PFSK-1 (cell line): ENCODE measurements around the gene NOLC1.

Experiments used
- FOXP2 ChIP-seq: optimal IDR thresholded peaks from 2 replicates; pipeline ENCODE3; 2011; ENCODE audit warnings: borderline replicate concordance, control low read depth, inconsistent platforms; ENCODE audit not compliant: insufficient read depth; ENCODE audit errors: extremely low read length, extremely low read depth
- POLR2AphosphoS5 ChIP-seq: IDR thresholded peaks from 2 replicates; pipeline ENCODE4 v1.6.1; 2012; ENCODE audit warnings: low read depth, mild to moderate bottlenecking, control low read depth, low read length, moderate library complexity
- SIN3A ChIP-seq: IDR thresholded peaks from 2 replicates; pipeline ENCODE4 v1.6.1; 2012; ENCODE audit warnings: mild to moderate bottlenecking, low read length, moderate library complexity, borderline replicate concordance; ENCODE audit not compliant: insufficient read depth
- TAF1 ChIP-seq: IDR thresholded peaks from 2 replicates; pipeline ENCODE4 v1.6.1; 2012; ENCODE audit warnings: low read length, control low read depth, borderline replicate concordance; ENCODE audit not compliant: insufficient read depth
- TF ChIP-seq, protein P1 (sequence below), 2 experiments: IDR thresholded peaks; 2 replicates each; pipeline versions ENCODE4 v1.6.1 to v1.8.0; 2011 to 2012; ENCODE audit warnings: low read depth in 2 of 2, low read length in 2 of 2, control low read depth in 1 of 2, inconsistent platforms in 1 of 2, mild to moderate bottlenecking in 1 of 2, moderate library complexity in 1 of 2; ENCODE audit not compliant: insufficient read depth in 1 of 2

NOLC1 gene

DNA sequence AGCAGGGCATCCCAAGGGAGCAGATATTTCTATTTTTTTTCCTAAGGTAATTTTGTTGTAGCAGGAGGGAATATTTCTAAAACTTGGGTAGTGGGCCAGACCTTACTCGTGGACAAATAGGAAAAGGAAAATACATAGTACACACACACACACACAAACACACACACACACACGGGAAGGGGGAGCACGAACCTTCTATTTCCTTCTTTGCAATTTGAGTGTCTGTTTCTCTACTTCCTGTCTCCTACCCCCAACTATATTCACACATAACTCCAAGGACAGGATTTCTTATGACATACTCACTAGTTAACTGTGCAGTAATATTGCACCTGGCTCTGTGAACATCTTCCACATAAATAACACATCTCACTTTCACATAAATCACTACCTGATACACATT lies 36.4 kb upstream of the NOLC1 start:
- no peak for TF ChIP-seq SIN3A
- no peak for TF ChIP-seq FOXP2
- no peak for TF ChIP-seq POLR2AphosphoS5
- TF ChIP-seq TAF1: no peak
- TF ChIP-seq, protein P1, sequence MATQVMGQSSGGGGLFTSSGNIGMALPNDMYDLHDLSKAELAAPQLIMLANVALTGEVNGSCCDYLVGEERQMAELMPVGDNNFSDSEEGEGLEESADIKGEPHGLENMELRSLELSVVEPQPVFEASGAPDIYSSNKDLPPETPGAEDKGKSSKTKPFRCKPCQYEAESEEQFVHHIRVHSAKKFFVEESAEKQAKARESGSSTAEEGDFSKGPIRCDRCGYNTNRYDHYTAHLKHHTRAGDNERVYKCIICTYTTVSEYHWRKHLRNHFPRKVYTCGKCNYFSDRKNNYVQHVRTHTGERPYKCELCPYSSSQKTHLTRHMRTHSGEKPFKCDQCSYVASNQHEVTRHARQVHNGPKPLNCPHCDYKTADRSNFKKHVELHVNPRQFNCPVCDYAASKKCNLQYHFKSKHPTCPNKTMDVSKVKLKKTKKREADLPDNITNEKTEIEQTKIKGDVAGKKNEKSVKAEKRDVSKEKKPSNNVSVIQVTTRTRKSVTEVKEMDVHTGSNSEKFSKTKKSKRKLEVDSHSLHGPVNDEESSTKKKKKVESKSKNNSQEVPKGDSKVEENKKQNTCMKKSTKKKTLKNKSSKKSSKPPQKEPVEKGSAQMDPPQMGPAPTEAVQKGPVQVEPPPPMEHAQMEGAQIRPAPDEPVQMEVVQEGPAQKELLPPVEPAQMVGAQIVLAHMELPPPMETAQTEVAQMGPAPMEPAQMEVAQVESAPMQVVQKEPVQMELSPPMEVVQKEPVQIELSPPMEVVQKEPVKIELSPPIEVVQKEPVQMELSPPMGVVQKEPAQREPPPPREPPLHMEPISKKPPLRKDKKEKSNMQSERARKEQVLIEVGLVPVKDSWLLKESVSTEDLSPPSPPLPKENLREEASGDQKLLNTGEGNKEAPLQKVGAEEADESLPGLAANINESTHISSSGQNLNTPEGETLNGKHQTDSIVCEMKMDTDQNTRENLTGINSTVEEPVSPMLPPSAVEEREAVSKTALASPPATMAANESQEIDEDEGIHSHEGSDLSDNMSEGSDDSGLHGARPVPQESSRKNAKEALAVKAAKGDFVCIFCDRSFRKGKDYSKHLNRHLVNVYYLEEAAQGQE (IDR thresholded peaks at IDR 0.05; ENCODE audit: insufficient read depth in 1 of 2, low read depth in 2 of 2, low read length in 2 of 2): no peak

DNA sequence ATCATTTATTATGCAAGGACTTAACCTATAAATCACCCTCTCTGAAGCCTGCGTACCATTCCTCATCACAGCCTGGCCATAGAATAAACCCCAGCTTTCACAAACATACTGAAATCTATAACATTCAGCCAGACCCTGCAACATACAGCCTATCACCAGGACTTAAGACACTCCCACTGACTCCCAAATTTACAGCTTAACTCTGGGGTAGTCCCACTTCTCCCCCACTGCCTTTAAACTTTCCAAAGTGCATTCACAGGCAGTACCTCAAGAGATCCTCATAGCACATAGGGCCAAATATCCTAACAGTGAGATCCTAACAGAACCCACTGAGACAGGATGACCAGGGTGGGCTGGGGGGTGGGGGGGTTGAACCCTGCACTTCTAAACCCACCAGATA lies 35.5 kb upstream of the NOLC1 start:
- TF ChIP-seq FOXP2: no peak
- TF ChIP-seq POLR2AphosphoS5: no peak
- TF ChIP-seq TAF1: no peak
- TF ChIP-seq SIN3A: no peak
- TF ChIP-seq, protein P1 (IDR thresholded peaks at IDR 0.05; ENCODE audit: insufficient read depth in 1 of 2, low read depth in 2 of 2, low read length in 2 of 2): no peak

DNA sequence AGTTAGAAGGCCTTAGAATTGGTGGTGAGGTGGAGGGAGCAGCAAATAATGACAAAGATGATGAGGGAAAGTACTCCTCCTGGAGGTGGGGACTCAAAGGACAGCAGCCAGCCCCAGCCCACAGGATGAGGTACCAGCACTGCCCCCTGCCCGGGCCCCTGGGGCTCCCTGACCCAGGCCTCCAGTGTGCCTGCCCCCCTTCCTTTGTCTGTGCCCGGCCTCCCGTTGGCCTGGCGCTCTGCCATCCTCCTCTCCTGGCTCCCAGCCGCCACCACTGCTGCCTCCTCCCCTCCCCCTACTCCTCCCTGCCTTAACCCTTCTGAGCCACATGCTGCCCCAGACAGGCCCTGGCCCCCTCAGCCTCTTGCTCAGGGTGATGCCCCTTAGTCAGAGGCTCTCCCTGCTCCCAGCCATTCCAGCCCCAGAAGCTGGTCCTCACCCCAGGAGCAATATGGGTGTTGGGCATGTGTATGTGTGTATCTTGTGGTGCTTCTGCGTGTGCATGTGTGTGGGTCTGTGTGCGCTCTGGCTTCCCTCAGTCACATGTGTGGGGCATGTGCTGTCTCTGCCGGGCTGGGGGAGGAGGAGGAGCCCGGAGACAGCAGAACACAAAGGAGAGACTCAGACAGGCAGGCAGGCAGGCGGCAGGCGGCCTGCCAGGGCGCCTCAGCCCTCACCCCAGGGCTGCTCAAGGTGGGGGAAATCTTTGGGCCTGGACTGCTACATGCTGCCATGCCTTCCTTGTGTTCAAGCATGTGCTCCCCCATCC lies 34.6 kb upstream of the NOLC1 start:
- TF ChIP-seq FOXP2: no peak
- peak; percentile 50; the same call in 1 of the 2 replicates for TF ChIP-seq POLR2AphosphoS5

DNA sequence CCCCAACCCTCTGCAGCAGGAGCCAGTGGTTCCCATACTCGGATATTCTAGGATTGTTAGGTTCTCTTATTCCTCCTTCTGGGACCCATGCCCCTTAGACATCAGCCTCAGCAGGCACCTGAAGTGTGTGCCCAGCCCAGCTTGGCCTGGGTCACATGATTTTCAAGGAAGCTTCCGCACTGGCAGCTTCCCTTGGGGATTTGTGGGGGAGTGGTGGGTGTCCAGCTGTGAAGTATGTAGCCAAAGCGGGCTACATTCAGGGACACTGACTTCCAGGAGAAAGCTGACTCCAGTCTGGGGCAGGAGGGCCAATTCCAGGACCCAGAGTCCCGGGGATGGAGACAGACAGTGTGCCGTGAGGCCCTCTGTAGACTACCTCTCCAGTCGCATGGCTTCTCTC lies 33.3 kb upstream of the NOLC1 start:
- TF ChIP-seq FOXP2 (no peak), POLR2AphosphoS5 (no peak), TAF1 (no peak), SIN3A (no peak)
- TF ChIP-seq, protein P1 (IDR thresholded peaks at IDR 0.05; ENCODE audit: insufficient read depth in 1 of 2, low read depth in 2 of 2, low read length in 2 of 2): no peak

DNA sequence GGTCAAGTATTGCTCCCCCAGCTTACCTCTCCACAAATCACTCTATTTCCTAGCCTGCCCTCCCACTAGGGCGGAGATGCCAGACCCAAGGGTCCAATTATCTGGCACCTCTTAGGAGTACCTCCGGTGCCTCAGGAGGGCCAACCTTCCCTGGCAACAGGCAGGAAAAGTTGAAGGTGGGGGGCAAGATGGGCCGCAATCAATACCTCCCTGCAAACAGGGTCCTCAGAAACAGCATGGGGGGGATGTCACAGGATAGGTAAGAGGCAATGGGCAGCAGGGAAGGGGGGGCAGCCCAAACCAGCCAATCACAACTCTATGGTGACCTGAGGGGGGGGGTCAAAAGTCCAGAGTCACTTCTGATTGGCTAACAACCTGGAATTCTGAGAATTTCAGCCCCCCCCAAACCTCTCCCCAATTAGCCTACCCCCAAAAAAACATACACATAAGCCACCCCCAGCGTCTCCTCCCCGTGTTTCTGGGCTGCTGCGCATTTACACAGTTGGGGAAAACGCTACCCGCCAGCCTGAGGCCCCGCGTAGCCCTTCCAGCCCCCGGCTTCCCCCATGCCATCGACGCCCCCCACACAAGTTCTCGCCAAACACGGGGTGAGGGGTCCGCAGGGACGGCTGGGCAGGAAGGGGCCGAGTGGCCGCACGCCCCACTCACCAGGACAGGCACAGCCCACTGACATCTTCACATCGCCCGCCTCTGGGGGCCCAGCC lies 32.6 kb upstream of the NOLC1 start:
- TF ChIP-seq TAF1: no peak
- TF ChIP-seq POLR2AphosphoS5: no peak
- TF ChIP-seq, protein P1 (IDR thresholded peaks at IDR 0.05; ENCODE audit: insufficient read depth in 1 of 2, low read depth in 2 of 2, low read length in 2 of 2): no peak
- no peak for TF ChIP-seq FOXP2
- TF ChIP-seq SIN3A: no peak
